ENCODE measurements around the gene SNX5. TPM values are rescaled to one million over a fixed set of nuclear protein-coding genes. Genes with fewer than 3 reads are reported as not detected.

SNX5 gene
- total RNA-seq, 1 experiment from 2014 or later: 159 TPM

DNA sequence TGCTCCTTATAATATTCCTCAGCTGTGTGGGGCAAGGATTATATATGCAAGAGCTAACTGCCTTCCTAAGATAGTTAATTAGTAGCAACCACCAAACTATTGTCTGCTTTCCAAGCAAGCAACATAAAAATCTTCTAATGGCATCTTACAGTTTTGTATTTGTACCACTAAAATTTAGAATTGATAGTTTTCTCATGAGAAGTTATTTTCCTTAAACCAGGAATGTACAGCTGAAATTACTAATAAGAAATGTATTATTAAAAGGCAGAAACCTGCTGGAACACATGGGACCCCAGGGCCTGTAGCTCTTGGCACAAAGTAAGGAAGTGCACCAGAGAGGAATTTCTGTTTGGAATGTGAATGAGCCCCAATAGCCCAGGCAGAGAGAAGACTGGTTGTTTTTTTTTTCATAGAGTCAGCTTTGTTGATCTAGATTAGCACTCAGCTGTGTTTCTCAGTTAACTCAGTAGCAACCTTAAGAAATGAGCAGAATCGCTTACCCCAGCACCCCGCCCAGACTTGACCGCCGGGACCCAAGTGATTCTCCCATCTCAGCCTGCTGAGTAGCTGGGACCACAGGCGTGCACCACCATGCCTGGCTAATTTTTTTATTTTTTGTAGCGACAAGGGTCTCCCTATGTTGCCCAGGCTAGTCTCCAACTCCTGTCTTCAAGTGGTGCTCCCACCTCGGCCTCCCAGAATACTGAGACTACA, 2.9 kb upstream of the SNX5 start:
- DNase-seq (ENCODE audit: low read depth, low spot score) (no peak), ATAC-seq (no peak)
- H3K4me2 ChIP-seq (ENCODE audit: low read length): peak overlapping the region; percentile 88; the same call in 1 of the 2 replicates
- no peaks in the 10 kb centered on the region for H3K9me3 ChIP-seq (ENCODE audit: control insufficient read depth in 1 of 2, insufficient read depth in 1 of 2, low read depth in 1 of 2, low read length in 2 of 2)
- H3K36me3 ChIP-seq (ENCODE audit: control insufficient read depth in 1 of 2, insufficient read depth in 2 of 2, low read length in 2 of 2): peaks cover 4 to 39% of the 10 kb centered on the region in 2 experiments; a peak in 3 of 4 replicates
- 0 out of 2 replicates have a peak overlapping the region, but pooled peaks have one; percentile 99 for H3K9ac ChIP-seq (ENCODE audit: low read length)
- intact Hi-C loops (cut with micrococcal nuclease): no loop called here
- no peak overlapping the region for H3K4me3 ChIP-seq (replicated peaks in 1 of 2; ENCODE audit: low read depth in 1 of 2, low read length in 2 of 2)
- ChIA-PET POLR2A (interaction anchor here (0.6 kb wide), 1 partner anchor 18 kb away, joined by 5 read pairs; no protein-coding TSS in a partner anchor), RAD21 (ENCODE audit: low non-redundant PET in 1 of 2, low total read pairs in 2 of 2, uncharacterized antibody in 2 of 2, unreplicated experiment in 2 of 2) (no interaction called here), CTCF (no interaction called here)
- H3K79me2 ChIP-seq (ENCODE audit: insufficient read depth, low read length): peaks cover 95% of the 10 kb centered on the region
- no peak for TF ChIP-seq TCF7L2 (IDR thresholded peaks at IDR 0.05; ENCODE audit: borderline replicate concordance, extremely low read depth, insufficient read depth, insufficient read length)
- H3K9me2 ChIP-seq (ENCODE audit: insufficient read depth): no peaks in the 10 kb centered on the region
- H4K20me1 ChIP-seq (ENCODE audit: insufficient read depth): peaks cover 2% of the 10 kb centered on the region; the same call in 1 of the 2 replicates
- BruUV-seq (replicated peaks): no TSS peak
- peaks cover 15 to 30% of the 10 kb centered on the region in 2 experiments for H3K4me1 ChIP-seq (ENCODE audit: control insufficient read depth in 1 of 2, insufficient read depth in 2 of 2, low read length in 2 of 2)
- no peak overlapping the region for H2AFZ ChIP-seq (ENCODE audit: low read depth, low read length, poor library complexity, severe bottlenecking)
- H3K27ac ChIP-seq (ENCODE audit: low read depth, low read length): no peak overlapping the region
- no peaks in the 10 kb centered on the region for H3K27me3 ChIP-seq (ENCODE audit: insufficient read depth, low read length)

DNA sequence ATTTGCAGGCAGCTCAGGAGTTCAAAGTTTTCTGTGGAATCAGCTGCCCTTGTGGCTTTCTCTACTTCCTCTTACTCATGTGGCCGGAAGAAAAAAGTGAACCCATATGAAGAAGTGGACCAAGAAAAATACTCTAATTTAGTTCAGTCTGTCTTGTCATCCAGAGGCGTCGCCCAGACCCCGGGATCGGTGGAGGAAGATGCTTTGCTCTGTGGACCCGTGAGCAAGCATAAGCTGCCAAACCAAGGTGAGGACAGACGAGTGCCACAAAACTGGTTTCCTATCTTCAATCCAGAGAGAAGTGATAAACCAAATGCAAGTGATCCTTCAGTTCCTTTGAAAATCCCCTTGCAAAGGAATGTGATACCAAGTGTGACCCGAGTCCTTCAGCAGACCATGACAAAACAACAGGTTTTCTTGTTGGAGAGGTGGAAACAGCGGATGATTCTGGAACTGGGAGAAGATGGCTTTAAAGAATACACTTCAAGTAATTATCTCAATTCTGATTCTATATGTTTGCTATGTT, 1.4 kb upstream of the SNX5 start:
- ChIA-PET CTCF (interaction anchor here (1.0 kb wide), 1 partner anchor 288 kb away, joined by 3 read pairs; the partner anchor contains the start of gene RRBP1), POLR2A (no interaction called here), RAD21 (ENCODE audit: low non-redundant PET in 1 of 2, low total read pairs in 2 of 2, uncharacterized antibody in 2 of 2, unreplicated experiment in 2 of 2) (no interaction called here)
- BruUV-seq (replicated peaks): TSS peak; percentile 55
- ATAC-seq (no peak), DNase-seq (ENCODE audit: low read depth, low spot score) (no peak)
- H3K4me1 ChIP-seq (ENCODE audit: control insufficient read depth in 1 of 2, insufficient read depth in 2 of 2, low read length in 2 of 2): peaks cover 26 to 45% of the 10 kb centered on the region in 2 experiments
- intact Hi-C loops (cut with micrococcal nuclease): loop anchor here (10.0 kb wide), 1 partner anchor 305 kb away; no protein-coding TSS in a partner anchor
- H3K36me3 ChIP-seq (ENCODE audit: control insufficient read depth in 1 of 2, insufficient read depth in 2 of 2, low read length in 2 of 2): peaks cover 3 to 38% of the 10 kb centered on the region in 2 experiments; a peak in 3 of 4 replicates
- H3K9ac ChIP-seq (ENCODE audit: low read length): peak overlapping the region; percentile 99
- no peaks in the 10 kb centered on the region for H3K9me3 ChIP-seq (ENCODE audit: control insufficient read depth in 1 of 2, insufficient read depth in 1 of 2, low read depth in 1 of 2, low read length in 2 of 2)
- H4K20me1 ChIP-seq (ENCODE audit: insufficient read depth): peaks cover 10% of the 10 kb centered on the region; the same call in 1 of the 2 replicates
- H3K9me2 ChIP-seq (ENCODE audit: insufficient read depth): no peaks in the 10 kb centered on the region
- TF ChIP-seq POLR2A (IDR thresholded peaks at IDR 0.05; ENCODE audit: borderline replicate concordance, extremely low read depth, insufficient read depth, insufficient read length) (peak; percentile 6), RAD21 (IDR thresholded peaks at IDR 0.05; ENCODE audit: low read depth) (no peak), JUND (IDR thresholded peaks at IDR 0.05) (0 out of 2 replicates have a peak, but pooled peaks have one; percentile 15), EZH2 (IDR thresholded peaks at IDR 0.05) (no peak), POLR2AphosphoS5 (IDR thresholded peaks at IDR 0.05; ENCODE audit: low read depth, low read length) (no peak), SRF (IDR thresholded peaks at IDR 0.05; ENCODE audit: low read depth) (no peak), ELF1 (IDR thresholded peaks at IDR 0.05; ENCODE audit: borderline replicate concordance, low read depth) (0 out of 2 replicates have a peak, but pooled peaks have one; percentile 14), SIN3A (IDR thresholded peaks at IDR 0.05; ENCODE audit: low read depth) (0 out of 2 replicates have a peak, but pooled peaks have one; percentile 8)
- TF ChIP-seq, protein P1, sequence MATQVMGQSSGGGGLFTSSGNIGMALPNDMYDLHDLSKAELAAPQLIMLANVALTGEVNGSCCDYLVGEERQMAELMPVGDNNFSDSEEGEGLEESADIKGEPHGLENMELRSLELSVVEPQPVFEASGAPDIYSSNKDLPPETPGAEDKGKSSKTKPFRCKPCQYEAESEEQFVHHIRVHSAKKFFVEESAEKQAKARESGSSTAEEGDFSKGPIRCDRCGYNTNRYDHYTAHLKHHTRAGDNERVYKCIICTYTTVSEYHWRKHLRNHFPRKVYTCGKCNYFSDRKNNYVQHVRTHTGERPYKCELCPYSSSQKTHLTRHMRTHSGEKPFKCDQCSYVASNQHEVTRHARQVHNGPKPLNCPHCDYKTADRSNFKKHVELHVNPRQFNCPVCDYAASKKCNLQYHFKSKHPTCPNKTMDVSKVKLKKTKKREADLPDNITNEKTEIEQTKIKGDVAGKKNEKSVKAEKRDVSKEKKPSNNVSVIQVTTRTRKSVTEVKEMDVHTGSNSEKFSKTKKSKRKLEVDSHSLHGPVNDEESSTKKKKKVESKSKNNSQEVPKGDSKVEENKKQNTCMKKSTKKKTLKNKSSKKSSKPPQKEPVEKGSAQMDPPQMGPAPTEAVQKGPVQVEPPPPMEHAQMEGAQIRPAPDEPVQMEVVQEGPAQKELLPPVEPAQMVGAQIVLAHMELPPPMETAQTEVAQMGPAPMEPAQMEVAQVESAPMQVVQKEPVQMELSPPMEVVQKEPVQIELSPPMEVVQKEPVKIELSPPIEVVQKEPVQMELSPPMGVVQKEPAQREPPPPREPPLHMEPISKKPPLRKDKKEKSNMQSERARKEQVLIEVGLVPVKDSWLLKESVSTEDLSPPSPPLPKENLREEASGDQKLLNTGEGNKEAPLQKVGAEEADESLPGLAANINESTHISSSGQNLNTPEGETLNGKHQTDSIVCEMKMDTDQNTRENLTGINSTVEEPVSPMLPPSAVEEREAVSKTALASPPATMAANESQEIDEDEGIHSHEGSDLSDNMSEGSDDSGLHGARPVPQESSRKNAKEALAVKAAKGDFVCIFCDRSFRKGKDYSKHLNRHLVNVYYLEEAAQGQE (IDR thresholded peaks at IDR 0.05; ENCODE audit: low read depth): no peak
- TF ChIP-seq, protein P2, sequence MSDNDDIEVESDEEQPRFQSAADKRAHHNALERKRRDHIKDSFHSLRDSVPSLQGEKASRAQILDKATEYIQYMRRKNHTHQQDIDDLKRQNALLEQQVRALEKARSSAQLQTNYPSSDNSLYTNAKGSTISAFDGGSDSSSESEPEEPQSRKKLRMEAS (IDR thresholded peaks at IDR 0.05): no peak
- H3K79me2 ChIP-seq (ENCODE audit: insufficient read depth, low read length): peaks cover 97% of the 10 kb centered on the region
- no peak overlapping the region for H2AFZ ChIP-seq (ENCODE audit: low read depth, low read length, poor library complexity, severe bottlenecking)
- peak overlapping the region; percentile 88 for H3K4me2 ChIP-seq (ENCODE audit: low read length)
- H3K4me3 ChIP-seq (replicated peaks in 1 of 2; ENCODE audit: low read depth in 1 of 2, low read length in 2 of 2): peak overlapping the region; percentile 75 to 86
- H3K27me3 ChIP-seq (ENCODE audit: insufficient read depth, low read length): no peaks in the 10 kb centered on the region
- peak overlapping the region; percentile 99 for H3K27ac ChIP-seq (ENCODE audit: low read depth, low read length)

All from HCT116 (cell line).